HepG2 (cell line): Measurements from ENCODE around the gene SRSF6.

ENCODE experiments used
- SRF ChIP-seq: IDR thresholded peaks from 2 replicates; pipeline ENCODE4 v1.6.1; 2011; ENCODE audit warnings: mild to moderate bottlenecking, low read depth, low read length, moderate library complexity
- TF ChIP-seq, protein P1 (sequence below): sonication (generic); formaldehyde crosslinking; IDR thresholded peaks from 2 replicates; pipeline ENCODE4 v1.4.0; 2020; ENCODE audit warnings: missing genetic modification reagents
- TF ChIP-seq, protein P2 (sequence below): IDR thresholded peaks from 2 replicates; pipeline ENCODE4 v1.6.1; 2016; ENCODE audit warnings: low read depth, control low read depth
- TF ChIP-seq, protein P3 (sequence below): sonication (generic); formaldehyde crosslinking; IDR thresholded peaks from 2 replicates; pipeline ENCODE4 v1.5.0; 2020; ENCODE audit warnings: mild to moderate bottlenecking, missing genetic modification reagents, moderate library complexity
- TF ChIP-seq, protein P4 (sequence below): sonication (generic); formaldehyde crosslinking; IDR thresholded peaks from 2 replicates; pipeline ENCODE4 v1.4.0; 2020; ENCODE audit warnings: mild to moderate bottlenecking, missing genetic modification reagents

DNA sequence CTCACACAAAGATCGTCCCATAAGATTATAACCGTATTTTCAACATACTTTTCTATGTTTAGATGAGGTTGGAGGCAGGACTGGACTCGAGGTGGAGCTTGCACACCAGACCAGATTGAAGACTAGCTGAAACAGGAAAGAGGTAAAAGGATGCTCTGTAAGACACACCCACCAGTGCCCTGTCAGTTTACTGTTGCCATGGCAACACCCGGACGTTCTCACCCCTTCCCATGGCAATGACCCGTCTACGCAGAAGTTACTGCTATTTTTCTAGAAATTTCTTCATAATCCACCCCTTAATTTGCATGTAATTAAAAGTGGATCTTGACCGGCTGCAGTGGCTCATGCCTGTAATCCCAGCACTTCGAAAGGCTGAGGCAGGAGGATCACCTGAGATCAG is 13.6 kb upstream of the SRSF6 start:
- TF ChIP-seq, protein P1, sequence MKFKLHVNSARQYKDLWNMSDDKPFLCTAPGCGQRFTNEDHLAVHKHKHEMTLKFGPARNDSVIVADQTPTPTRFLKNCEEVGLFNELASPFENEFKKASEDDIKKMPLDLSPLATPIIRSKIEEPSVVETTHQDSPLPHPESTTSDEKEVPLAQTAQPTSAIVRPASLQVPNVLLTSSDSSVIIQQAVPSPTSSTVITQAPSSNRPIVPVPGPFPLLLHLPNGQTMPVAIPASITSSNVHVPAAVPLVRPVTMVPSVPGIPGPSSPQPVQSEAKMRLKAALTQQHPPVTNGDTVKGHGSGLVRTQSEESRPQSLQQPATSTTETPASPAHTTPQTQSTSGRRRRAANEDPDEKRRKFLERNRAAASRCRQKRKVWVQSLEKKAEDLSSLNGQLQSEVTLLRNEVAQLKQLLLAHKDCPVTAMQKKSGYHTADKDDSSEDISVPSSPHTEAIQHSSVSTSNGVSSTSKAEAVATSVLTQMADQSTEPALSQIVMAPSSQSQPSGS = no peak
- TF ChIP-seq, protein P2, sequence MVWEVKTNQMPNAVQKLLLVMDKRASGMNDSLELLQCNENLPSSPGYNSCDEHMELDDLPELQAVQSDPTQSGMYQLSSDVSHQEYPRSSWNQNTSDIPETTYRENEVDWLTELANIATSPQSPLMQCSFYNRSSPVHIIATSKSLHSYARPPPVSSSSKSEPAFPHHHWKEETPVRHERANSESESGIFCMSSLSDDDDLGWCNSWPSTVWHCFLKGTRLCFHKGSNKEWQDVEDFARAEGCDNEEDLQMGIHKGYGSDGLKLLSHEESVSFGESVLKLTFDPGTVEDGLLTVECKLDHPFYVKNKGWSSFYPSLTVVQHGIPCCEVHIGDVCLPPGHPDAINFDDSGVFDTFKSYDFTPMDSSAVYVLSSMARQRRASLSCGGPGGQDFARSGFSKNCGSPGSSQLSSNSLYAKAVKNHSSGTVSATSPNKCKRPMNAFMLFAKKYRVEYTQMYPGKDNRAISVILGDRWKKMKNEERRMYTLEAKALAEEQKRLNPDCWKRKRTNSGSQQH = no peak
- no peak for TF ChIP-seq SRF
- TF ChIP-seq, protein P3, sequence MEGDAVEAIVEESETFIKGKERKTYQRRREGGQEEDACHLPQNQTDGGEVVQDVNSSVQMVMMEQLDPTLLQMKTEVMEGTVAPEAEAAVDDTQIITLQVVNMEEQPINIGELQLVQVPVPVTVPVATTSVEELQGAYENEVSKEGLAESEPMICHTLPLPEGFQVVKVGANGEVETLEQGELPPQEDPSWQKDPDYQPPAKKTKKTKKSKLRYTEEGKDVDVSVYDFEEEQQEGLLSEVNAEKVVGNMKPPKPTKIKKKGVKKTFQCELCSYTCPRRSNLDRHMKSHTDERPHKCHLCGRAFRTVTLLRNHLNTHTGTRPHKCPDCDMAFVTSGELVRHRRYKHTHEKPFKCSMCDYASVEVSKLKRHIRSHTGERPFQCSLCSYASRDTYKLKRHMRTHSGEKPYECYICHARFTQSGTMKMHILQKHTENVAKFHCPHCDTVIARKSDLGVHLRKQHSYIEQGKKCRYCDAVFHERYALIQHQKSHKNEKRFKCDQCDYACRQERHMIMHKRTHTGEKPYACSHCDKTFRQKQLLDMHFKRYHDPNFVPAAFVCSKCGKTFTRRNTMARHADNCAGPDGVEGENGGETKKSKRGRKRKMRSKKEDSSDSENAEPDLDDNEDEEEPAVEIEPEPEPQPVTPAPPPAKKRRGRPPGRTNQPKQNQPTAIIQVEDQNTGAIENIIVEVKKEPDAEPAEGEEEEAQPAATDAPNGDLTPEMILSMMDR (CRISPR knock-in tag) = no peak
- TF ChIP-seq, protein P4, sequence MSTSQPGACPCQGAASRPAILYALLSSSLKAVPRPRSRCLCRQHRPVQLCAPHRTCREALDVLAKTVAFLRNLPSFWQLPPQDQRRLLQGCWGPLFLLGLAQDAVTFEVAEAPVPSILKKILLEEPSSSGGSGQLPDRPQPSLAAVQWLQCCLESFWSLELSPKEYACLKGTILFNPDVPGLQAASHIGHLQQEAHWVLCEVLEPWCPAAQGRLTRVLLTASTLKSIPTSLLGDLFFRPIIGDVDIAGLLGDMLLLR = no peak
